ENCODE results near the gene PGLYRP2.
"Not testable (repeated sequence)": the region's sequence is repeated elsewhere in the genome, so short reads cannot be mapped to it uniquely, and the experiment has no call there.

Gene PGLYRP2

GRCh38 chr19:15479391-15480345 lies at the start of gene PGLYRP2:
Gene PGLYRP2, minus strand, starts transcription at chr19:15479501. Its CDS starts 130 bp downstream, at chr19:15479371.
- DNase-seq (ENCODE audit: low read depth, low spot score), result no peak

DNA sequence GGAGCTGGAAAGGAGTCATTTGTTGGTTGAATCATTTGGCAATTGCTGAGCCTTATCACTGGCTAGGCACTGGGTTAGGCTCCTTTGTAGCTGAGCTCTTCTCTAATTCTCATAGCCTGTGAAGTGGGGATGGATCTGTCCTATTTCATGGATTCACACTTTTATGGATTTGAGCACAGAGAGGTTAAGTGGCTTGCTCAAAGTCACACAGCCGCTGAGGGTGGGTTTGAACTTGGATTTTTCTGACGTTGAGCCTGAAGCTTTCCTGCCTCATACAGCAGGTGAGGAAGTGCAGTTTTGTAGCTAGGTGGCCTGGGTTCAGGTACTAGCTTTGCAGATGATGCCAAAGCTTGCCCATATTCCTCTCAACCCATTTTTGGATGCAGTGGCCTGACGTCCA lies 48.4 kb upstream of the PGLYRP2 start:
- DNase-seq (ENCODE audit: low read depth, low spot score), result no peak

DNA sequence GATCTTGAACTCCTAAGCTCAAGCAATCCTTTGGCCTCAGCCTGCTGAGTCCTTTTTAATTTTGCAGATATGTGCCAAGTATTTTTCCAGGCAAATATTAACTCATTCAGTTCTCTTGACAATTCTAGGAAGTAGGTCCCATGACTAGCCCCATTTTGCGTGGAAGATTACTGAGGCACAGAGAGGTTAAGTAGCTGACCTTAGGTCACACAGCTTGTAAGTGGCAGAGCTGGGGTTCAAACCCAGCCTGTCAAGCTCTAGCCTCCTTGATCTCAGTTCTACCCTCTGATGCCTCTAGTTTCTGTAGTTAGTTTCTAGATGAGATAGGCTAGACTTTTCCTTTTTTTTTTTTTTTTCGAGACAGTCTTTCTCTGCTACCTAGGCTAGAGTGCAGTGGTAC lies 47.1 kb upstream of the PGLYRP2 start:
- no peak for DNase-seq (ENCODE audit: low read depth, low spot score)

DNA sequence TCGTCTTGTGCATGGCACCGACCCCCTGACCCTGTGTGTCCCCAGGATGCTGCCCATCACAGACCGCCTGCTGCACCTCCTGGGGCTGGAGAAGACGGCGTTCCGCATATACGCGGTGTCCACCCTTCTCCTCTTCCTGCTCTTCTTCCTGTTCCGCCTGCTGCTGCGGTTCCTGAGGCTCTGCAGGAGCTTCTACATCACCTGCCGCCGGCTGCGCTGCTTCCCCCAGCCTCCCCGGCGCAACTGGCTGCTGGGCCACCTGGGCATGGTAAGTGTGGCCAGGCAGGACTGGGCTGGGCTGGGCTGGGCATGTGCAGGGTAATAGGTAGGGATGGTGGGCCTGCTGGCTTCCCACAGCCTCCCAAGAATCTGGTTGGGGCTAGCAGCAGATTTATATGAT lies 46.0 kb upstream of the PGLYRP2 start:
- DNase-seq (ENCODE audit: low read depth, low spot score), result no peak

DNA sequence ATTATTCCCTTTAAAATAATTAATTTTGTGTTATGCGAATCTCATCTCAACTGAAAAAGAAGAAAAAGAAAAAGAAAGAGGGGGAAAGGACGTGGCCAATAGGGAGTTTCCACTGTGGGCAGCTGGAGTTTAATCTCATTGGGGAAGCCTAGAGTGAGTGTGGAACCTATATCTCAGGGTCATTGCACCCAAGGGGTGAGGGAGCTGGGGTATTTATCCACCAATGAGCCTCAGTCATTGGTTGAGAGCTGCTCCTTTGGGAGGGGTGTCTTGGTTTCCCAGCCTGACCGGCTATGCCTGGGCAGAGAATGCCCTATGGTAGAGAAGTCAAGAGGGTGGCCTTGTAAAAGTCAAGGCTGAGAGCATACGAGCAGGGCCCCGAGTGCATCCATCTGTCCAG lies 45.5 kb upstream of the PGLYRP2 start:
- no peak for DNase-seq (ENCODE audit: low read depth, low spot score)

DNA sequence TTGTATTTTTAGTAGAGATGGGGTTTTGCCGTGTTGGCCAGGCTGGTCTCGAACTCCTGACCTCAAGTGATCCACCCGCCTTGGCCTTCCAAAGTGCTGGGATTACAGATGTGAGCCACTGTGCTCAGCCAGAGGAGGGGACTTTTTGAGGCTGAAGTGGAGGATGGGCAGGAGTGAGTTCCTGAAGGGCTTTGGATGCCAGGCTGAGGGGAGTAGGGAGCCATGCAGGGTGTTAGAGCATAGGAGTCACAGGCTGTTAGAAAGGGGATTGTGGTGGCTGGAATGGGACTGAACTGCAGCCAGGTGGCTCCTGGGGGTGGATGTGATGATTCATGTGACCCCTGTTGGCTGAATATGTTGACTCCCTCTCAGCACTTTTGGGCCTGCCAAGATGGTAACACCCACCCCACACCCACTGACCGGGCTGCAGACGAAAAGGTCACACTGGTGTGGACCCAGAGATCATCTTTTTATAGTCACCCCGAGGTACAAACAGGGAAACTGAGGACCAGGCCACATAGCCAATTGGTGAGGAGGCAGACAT lies 40.2 kb upstream of the PGLYRP2 start:
- DNase-seq (ENCODE audit: low read depth, low spot score), result no peak

GRCh38 chr19:15517778-15518177 lies 38.5 kb upstream of the PGLYRP2 start:
- DNase-seq (ENCODE audit: low read depth, low spot score), result no peak

- DNase-seq (ENCODE audit: low read depth, low spot score), result no peak
Measured at GRCh38 chr19:15516363-15516762, 37.1 kb upstream of the PGLYRP2 start.

DNA sequence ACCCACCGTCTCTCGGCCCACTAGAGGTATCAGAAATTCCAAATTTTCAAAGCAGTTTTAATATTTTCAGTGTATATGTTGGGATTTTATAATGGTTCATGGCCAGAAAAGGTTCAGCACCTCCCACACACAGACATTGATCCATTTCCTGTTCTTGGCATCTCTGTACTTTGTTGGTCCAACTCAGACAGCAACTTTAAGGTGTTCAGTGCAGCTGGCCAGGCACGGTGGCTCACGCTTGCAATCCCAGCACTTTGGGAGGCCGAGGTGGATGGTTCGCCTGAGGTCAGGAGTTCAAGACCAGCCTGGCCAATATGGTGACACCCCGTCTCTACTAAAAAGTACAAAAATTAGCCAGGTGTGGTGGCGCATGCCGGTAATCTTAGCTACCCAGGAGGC lies 35.9 kb upstream of the PGLYRP2 start:
- DNase-seq (ENCODE audit: low read depth, low spot score), result not testable (repeated sequence)

- DNase-seq (ENCODE audit: low read depth, low spot score), result no peak
Measured at GRCh38 chr19:15511671-15512424, 32.5 kb upstream of the PGLYRP2 start.

DNA sequence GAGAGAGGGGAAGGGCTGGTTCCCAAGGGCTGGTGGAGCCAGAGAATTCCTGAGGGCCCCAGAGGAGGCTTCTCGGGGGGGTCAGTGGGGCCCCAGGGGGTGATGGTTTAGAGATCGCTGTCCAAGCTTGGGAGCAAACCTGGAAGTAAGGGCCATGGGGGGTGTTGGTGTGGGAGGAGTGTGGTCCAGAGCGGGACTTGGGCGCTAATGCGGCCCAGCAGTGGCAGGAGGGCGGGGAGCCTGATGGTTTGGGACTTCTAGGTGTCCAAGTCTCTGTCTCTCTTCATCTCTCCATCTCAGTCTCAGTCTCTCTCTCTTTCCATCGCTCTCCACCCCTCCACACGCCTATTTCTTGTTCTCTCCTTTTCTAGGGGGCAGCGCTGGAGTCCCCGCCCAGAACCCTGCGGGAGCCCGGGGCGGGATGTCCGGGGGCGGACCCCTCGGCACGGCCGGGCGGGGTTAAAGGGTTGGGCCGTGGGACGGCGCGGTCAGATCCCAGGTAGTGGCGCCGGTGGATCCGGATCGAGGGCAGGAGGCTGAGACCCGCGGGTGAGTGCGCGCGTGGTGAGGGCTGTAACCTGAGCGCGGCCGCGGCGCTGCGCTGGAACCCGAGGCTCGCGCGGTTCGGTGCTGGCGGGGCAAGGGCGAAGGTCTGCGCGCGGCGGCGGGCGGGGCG lies 28.9 kb upstream of the PGLYRP2 start, which contains the start of gene CYP4F22:
TSS of gene CYP4F22 (plus strand) at position 491 of the 676 bp plus-strand sequence. CDS start 16,812 bp downstream, outside the sequence.
- DNase-seq (ENCODE audit: low read depth, low spot score), result no peak

- no peak for DNase-seq (ENCODE audit: low read depth, low spot score)
Measured at GRCh38 chr19:15507068-15508034, 28.1 kb upstream of the PGLYRP2 start.

GRCh38 chr19:15506074-15506571 lies 26.8 kb upstream of the PGLYRP2 start:
- DNase-seq (ENCODE audit: low read depth, low spot score), result no peak

DNA sequence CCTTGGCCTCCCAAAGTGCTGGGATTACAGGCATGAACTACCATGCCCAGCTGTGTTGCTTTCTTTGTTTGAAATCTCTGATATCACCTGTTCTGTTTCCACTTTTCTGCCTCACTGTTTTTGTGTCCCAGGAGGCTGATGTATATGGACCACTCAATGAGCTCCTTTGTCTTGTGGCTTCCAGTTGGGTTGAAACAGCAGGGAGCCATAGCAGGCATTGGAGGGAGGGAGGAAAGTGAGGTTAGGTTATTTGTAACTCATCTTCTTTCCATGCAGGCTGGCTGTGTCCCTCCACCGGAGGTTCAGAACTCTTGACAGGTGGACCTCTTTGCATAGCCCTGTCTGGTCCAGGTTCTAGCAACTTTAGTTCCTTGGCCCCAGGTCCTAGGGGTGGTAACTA lies 23.0 kb upstream of the PGLYRP2 start:
- no peak for DNase-seq (ENCODE audit: low read depth, low spot score)

DNA sequence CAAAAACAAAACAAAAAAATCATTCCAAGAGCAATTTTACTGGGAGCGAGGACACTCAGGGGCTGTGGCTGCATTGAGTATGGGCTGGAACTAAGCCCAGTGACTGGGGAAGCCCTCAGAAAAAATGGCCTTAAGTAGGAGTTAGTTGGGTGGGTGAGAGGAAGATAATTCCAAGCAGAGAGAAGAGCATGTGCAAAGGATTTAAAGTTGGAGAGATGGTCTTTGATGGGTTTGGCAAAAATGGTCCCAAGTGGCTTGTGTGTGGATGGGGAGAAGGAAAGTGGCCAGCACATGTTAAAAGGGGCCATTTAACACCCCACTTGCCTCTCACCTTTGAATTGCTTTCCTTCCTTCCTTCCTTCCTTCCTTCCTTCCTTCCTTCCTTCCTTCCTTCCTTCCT lies 22.3 kb upstream of the PGLYRP2 start:
- no peak for DNase-seq (ENCODE audit: low read depth, low spot score)

DNA sequence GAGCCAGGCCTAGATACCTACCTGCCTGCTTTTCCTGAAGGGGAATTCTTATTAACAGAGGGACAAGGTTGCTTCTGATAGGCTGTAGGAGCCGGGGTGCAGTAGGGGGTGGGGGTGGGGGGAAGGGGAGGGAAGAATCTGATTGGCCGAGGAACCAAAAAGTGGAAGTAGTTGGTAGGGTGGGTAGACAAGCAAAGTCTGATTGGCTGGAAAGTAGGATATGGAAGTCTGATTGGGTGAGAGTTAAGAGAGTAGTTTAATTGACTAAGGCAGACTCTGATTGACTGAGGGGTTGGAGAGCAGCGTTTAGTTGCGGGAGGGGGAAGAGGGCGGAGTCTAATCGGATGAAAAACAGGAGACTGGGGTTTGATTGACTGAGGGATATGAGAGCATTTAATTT lies 19.6 kb upstream of the PGLYRP2 start:
- DNase-seq (ENCODE audit: low read depth, low spot score), result no peak

DNA sequence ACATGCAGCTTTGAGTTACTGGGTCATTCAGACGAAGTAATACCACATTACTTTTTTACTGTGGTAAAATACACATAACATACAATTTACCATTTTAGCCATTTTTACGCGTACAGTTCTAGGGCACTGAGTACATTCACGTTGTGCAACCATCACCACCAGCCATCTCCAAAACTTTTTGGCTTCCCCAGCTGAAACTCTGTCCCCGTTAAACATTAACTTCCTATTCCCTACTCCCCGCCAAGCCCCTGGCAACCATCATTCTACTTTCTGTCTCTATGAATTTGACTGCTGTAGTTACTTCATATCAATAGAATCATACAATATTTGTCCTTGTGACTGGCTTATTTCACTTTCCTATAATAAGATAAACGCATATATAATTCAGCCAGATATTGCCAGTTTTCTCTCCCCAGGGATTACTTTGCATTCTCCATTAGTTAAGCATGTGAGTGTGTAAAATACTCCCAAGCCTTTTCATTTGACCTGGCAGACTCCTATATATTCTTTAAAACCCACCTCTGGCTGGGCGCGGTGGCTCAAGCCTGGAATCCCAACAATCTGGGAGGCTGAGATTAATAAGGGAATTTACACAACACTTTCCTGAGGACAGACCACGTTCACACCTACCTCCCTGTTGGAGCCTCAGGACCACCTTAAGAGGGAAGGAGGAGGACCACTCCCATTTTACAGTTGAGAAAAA lies 19.0 kb upstream of the PGLYRP2 start:
- DNase-seq (ENCODE audit: low read depth, low spot score), result no peak

- no peak for DNase-seq (ENCODE audit: low read depth, low spot score)
Measured at GRCh38 chr19:15495151-15495550, 15.8 kb upstream of the PGLYRP2 start.

DNA sequence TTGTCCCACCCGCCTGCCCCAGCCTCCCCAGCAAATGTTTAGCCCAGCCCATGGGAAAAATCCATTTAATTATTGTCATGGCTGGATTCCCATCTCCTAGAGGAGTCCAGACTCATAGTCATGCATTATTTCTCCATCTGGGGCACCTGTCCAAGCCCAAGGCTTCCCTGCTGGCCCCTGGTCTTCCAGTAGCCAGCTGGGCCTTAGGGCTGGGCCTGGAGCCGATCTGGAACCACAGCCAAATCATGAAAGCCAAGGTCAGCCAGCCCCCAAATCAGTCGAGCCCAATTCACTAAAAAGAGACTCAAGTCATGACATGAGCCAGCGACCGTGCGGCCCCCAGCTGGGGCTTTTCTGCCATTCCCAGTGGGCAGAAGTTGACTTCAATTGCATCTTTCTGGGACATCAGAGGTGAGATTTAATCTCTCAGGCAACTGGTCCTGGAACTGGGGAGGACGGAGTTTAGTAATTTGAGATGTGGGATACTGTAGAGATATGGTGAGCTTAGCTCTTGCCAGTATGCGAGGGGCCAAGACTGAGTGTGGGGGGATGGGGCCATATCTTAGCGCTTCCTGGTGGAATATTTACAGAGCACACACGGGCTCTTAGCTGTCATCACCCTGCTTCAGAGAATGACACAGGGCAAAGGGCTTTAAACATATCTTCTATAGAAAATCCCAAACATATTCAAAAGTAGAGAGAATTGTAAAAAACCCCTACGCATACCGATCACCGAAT lies 9.4 kb upstream of the PGLYRP2 start:
- DNase-seq (ENCODE audit: low read depth, low spot score), result no peak

Data from astrocyte of the hippocampus (primary cell).